Ammon's horn (tissue), 1 donor: ENCODE results near the gene PGGHG.
A peak's percentile ranks its signal among the peaks of the same experiment; 100 is the strongest.

Source experiments
- DNase-seq: peaks from one replicate; pipeline ENCODE4 v3.0.0-alpha.2; 2016; ENCODE audit warnings: low spot score

Gene PGGHG

DNA sequence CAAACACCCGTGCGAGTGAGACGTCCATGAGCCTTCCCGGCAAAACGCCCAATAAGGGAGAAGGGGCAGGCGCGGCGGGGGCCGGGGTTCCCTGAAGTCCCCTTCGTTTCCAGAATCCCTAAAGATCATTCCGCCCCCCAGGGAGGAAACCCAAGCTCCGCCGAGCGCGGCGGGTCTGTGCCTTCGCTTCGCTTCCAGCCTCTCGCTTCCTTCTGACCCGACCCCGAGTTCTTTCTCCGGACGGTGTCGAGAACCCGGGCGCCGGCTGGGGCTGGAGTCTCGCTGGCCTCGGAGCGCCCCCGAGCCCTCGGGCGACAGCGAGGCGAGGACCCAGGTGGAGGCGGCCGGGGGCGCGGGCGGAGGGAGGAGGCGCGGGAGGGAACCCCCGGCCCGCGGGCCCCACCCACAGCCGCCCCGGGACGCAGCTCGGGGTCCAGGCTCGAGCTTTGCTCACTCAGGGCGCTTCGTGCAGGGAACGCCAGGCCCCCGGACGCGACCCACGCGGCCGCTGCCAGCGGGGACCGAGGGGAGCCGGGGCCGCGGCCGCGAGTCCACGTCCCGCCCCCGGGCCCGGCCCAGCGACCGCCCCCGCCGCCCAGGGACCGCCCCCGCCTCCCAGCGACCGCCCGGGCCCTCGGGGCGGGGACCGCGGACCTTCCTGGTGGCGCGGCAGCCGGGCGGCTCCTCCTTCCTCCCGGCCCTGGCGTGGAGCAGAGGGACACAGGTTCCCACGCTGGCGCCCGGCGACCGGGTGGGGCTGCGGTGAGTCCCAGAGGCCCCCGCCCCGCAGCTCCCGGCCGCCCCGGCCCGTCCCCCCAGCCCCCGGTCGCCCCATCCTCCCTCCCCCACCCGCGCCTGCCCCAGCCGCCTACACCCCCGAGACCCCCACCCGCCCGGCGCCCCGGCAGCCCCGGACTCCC, at the start of gene PGGHG:
Gene PGGHG, plus strand, starts transcription at position 649 of the 920 bp plus-strand sequence. CDS start 691 bp downstream, outside the sequence.
- peak; percentile 35 for DNase-seq

GRCh38 chr11:240315-240714, 48.6 kb upstream of the PGGHG start:
- DNase-seq = no peak

- DNase-seq = no peak
These were observed 47.3 kb upstream of the PGGHG start for GRCh38 chr11:241634-242033.

DNA sequence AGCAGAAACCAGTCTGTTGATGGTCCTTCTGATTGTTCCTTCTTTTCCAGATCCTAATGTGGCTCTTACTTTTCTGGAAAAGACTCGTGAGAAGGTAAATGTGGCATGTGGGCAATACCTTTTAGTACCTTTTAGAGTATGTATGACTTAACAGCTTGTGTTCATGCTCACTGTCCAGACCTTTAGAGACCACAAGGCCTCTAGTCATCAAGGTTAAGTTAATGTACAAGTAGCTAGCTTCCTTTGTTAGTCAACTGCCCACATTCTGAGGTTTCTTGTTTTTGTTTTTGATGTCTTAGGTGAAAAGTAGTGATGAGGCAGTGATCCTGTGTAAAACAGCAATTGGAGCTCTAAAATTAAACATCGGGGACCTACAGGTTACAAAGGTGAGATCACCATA, 44.5 kb upstream of the PGGHG start:
- DNase-seq = no peak

GRCh38 chr11:249062-249461, 39.9 kb upstream of the PGGHG start:
- DNase-seq = no peak

- DNase-seq = no peak
These were observed 38.7 kb upstream of the PGGHG start for GRCh38 chr11:250274-250673.

GRCh38 chr11:250740-251299, 38.1 kb upstream of the PGGHG start:
- peak; percentile 64 for DNase-seq

GRCh38 chr11:251550-251949, 37.4 kb upstream of the PGGHG start:
- DNase-seq = peak; percentile 26

- no peak for DNase-seq
These were observed 36.3 kb upstream of the PGGHG start for GRCh38 chr11:252666-253065.

DNA sequence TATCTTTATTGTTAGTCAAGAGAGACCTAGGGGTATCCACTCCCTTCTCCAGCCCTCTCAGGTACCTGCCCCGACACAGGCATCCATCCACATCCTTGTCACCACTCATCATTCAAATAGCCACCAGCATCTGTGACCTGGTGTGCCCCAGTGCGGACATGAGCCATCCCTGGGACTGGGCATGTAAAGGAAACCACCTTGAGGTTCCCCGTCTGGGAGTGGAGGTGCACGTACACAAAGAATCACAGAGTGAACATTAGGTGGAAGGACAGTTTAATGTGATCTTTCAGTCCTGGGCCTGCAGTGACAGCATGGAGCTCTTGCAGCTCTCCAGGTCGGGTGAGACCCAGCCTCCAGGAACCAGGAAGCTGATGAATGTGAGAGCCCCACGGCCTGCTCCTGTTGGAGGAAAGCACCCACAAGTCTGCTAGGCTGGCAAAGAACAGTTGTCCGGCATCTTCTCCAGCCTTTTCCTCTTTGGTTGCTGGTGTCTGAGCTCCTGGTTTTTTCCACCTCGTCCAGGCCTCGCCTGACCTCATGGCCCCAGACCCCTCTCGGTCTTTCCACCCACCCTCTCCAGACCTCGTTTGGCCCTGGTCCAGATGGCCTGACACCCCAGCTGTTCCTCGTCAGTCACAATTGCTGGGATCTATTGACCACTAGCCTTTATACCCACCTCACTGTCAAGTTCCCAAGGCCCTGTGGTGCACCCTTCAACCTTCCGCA, 35.6 kb upstream of the PGGHG start:
- DNase-seq = no peak

DNA sequence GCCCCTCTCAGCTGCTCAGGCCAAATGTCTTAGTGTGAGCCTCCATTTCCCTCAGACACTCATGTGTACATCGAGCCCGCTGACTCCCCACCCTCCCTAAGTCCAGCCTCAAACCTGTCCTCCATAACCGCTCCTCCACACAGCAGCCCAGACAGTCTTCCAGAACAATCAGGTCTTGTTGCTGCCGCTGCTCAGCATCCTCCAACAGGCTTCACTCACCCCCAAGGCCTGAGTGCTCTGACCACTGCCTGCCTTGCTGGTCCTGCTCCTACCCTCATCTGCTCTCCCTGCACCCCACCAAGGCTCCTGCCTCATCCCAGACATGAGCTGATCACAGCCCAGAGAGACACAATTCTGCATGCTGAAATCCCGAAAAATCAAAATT, 35.0 kb upstream of the PGGHG start:
- no peak for DNase-seq

- no peak for DNase-seq
These were observed 33.8 kb upstream of the PGGHG start for GRCh38 chr11:255176-255575.

- DNase-seq = no peak
These were observed 33.1 kb upstream of the PGGHG start for GRCh38 chr11:255816-256215.

DNA sequence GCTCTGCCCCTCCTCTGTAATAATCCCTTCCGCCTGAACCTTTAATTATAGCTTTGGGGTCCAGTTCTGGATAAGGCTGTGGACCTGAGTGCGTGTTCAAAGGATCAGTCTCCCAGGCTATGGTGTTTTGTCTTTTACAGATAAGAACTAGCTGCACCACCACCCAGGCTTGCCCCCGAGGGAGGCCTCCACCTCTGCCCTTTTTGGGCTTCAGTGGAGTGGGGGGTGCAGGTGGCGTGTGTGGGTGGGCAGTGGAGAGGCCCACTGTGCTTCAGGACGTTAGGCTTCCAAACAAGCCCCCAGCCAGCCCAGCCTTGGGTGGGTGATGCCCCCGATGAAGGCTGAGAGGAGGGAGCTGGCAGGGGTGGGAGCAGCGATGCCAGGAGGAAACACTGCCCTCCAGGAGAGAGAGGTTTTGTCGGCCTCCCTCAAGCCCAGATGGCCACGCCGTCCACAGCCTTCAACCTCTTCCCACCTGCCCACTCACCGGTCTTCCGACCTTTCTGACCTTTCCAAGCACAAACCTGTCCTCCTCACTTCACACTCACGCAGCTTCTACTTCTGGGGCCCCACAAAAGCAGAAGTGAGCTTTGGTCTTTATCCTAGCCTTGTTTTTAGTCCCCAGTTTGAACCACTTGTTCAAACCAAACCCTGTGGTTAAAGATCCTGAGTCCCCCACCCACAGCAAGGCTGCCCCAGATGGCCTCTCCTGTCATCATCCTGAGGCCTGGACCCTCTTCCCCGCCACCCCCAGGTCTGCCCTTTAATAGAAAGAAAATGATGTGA, 31.8 kb upstream of the PGGHG start:
- no peak for DNase-seq

DNA sequence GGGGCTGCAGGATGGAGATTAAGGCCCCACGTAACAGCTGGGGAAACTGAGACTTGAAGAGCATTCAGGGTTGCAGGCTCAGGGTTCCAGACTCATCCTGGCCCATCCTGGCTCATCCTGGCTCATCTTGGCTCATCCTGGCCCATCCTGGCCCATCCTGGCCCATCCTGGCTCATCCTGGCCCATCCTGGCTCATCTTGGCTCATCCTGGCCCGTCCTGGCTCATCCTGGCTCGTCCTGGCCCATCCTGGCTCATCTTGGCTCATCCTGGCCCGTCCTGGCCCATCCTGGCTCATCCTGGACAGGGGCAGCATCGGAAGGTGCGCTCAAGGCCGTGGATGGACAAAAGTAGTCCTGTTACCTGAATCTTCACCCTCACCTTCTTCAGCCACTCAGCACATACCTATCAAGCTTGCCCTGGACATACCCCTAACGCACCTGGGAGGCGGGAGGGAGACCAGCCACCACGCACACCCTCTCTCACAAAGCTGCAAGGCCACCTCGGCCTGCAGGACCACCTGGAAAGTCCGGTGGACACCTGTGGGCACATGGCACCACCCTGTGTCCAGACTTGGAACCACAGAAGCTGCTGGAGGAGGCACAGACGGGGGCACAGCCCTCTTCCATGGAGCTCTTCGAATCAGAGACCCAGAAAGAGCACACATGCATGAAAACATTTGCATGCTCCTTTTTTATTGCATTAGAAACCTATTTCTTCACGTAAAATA, 31.0 kb upstream of the PGGHG start:
- no peak for DNase-seq

- no peak for DNase-seq
These were observed 29.5 kb upstream of the PGGHG start for GRCh38 chr11:259413-259812.

- DNase-seq = no peak
These were observed 27.3 kb upstream of the PGGHG start for GRCh38 chr11:261624-262023.

GRCh38 chr11:266676-267439, 22.1 kb upstream of the PGGHG start:
- DNase-seq = peak; percentile 32

GRCh38 chr11:267491-267994, 21.4 kb upstream of the PGGHG start:
- DNase-seq = no peak

DNA sequence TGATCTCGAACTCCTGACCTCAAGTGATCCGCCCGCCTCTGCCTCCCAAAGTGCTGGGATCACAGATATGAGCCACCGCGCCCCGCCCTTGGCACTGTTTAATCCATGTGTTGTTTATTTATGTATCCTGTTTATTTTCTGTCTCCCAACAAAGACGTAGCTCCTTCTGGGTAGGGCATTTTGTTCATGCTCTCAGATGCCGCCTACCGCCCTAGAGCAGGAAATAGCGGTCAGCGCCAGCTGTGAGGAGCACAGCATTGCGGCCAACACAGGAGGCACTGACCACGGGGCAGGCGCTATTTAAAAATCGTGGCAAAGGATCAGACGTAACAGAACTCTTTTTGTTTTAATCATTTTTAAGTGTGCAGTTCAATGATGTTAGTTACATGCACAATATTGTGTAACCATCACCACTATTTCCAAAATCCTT, 20.2 kb upstream of the PGGHG start:
- peak; percentile 75 for DNase-seq
